Calu3 (cell line): ENCODE results near the gene C4orf36. TPM values are rescaled to one million over a fixed set of nuclear protein-coding genes. Genes with fewer than 3 reads are reported as not detected.

Source experiments
- BruUV-seq: library from RNA; stranded (reverse); fragments of 400-500 nt; replicated peaks from 2 replicates; lab custom pipeline; 2021; lab: Mats Ljungman, UMichigan
- CTCF ChIA-PET: fragments of 300-600 bp; sonication (Branson Sonifier 250); formaldehyde crosslinking; loops from one replicate; lab custom pipeline; 2022; ENCODE audit warnings: antibody characterized with exemption; lab: Charles Lee
- DNase-seq: peaks from one replicate; pipeline ENCODE4 v3.0.0; 2022
- H3K27ac Mint-ChIP-seq: one replicate; pipeline ENCODE4 v1.8.0; 2022; ENCODE audit warnings: mixed read lengths; ENCODE audit not compliant: unreplicated experiment
- H3K27me3 Mint-ChIP-seq: one replicate; pipeline ENCODE4 v1.8.0; 2022; ENCODE audit warnings: mixed read lengths; ENCODE audit not compliant: unreplicated experiment
- H3K36me3 Mint-ChIP-seq: one replicate; pipeline ENCODE4 v1.8.0; 2022; ENCODE audit warnings: mild to moderate bottlenecking, moderate library complexity, mixed read lengths; ENCODE audit not compliant: insufficient read depth, unreplicated experiment
- H3K4me1 Mint-ChIP-seq: one replicate; pipeline ENCODE4 v1.8.0; 2022; ENCODE audit warnings: mild to moderate bottlenecking, low read depth, mixed read lengths; ENCODE audit not compliant: unreplicated experiment
- H3K4me3 Mint-ChIP-seq: one replicate; pipeline ENCODE4 v1.8.0; 2022; ENCODE audit warnings: mild to moderate bottlenecking, low read depth, moderate library complexity, mixed read lengths; ENCODE audit not compliant: unreplicated experiment
- H3K9me3 Mint-ChIP-seq: one replicate; pipeline ENCODE4 v1.8.0; 2022; ENCODE audit warnings: low read depth, mixed read lengths; ENCODE audit not compliant: unreplicated experiment
- intact Hi-C: fragments of 100-400 bp; cut with micrococcal nuclease; formaldehyde crosslinking; loops from one replicate; pipeline ENCODE4 v1.10.0; 2022; ENCODE audit not compliant: unreplicated experiment
- total RNA-seq: library from RNA; stranded (reverse); gene quantifications from 2 replicates; pipeline ENCODE4 v1.2.3, GENCODE V29; 2022
- TF ChIP-seq, protein P1 (sequence below): fragments of 200-600 bp; IDR thresholded peaks from one replicate; pipeline ENCODE4 v1.8.0; 2022; ENCODE audit warnings: antibody characterized with exemption; ENCODE audit not compliant: unreplicated experiment

The C4orf36 gene
- total RNA-seq, 1 experiment from 2014 or later: 1.7 TPM

DNA sequence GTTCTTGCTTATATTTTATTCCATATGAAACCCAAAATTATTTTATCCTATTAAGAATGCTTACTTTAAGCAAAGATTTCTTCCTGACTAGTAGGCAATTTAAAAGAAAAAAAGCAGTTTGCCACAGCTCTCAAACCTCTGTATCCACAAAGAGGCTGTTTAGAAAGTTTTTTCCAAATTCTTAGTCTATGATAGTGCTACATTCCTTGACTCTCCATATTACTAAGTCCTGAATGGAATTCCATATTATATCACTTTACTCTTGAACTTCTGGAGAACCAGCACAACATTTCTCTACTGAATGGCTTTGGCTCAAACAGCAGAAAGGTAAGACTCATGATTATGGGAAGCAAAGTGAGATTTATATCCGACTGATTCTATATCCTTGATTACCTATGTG lies 51.4 kb downstream of the C4orf36 start:
- no TSS peak for BruUV-seq
- H3K27ac Mint-ChIP-seq: no peak overlapping the region
- intact Hi-C loops: no loop called here
- H3K27me3 Mint-ChIP-seq: no peaks in the 10 kb centered on the region
- TF ChIP-seq, protein P1, sequence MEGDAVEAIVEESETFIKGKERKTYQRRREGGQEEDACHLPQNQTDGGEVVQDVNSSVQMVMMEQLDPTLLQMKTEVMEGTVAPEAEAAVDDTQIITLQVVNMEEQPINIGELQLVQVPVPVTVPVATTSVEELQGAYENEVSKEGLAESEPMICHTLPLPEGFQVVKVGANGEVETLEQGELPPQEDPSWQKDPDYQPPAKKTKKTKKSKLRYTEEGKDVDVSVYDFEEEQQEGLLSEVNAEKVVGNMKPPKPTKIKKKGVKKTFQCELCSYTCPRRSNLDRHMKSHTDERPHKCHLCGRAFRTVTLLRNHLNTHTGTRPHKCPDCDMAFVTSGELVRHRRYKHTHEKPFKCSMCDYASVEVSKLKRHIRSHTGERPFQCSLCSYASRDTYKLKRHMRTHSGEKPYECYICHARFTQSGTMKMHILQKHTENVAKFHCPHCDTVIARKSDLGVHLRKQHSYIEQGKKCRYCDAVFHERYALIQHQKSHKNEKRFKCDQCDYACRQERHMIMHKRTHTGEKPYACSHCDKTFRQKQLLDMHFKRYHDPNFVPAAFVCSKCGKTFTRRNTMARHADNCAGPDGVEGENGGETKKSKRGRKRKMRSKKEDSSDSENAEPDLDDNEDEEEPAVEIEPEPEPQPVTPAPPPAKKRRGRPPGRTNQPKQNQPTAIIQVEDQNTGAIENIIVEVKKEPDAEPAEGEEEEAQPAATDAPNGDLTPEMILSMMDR: no peak
- H3K36me3 Mint-ChIP-seq: no peaks in the 10 kb centered on the region
- no peaks in the 10 kb centered on the region for H3K9me3 Mint-ChIP-seq
- no peak overlapping the region for H3K4me3 Mint-ChIP-seq
- no peak for DNase-seq
- CTCF ChIA-PET: no interaction called here
- no peaks in the 10 kb centered on the region for H3K4me1 Mint-ChIP-seq

DNA sequence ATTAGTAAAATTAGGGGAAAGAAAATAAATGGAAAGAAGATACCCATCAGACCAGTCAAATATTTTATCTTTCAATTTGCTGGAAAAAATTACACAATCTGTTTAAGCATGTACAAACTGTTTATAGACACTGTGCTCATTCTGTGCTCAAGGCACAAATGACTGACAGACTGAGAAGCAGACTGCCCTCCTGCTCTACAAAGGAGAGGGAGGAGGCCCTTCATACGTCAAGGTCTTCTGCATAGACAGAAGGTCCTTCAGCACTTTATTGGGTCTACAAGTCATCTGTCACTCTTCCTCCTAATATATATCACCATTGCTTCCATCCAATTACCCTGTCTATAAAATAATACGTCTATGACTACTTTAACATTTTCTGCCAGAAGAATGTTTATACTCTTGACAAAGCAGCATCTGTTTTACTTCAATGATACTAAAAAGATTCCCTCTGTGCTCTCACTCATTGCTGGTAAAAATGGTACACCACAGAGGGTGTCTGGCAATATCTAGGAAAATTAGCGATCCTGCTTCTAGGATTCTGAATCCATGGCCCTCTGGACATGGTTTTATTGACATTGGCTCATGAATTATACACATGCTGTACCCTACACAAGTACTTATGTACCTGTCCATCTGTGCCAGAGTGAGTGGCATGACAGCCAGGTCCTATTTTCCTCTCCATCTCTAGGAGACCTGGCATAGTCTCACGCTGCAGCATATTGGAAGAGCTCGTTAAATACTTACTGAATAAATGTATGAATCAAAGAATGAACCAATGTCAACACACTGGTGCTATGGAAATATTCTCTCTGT lies 54.3 kb downstream of the C4orf36 start:
- CTCF ChIA-PET: interaction anchor here (0.7 kb wide), 1 partner anchor 67 kb away, joined by 5 read pairs; no protein-coding TSS in a partner anchor
- intact Hi-C loops: loop anchor here (10.0 kb wide), 1 partner anchor 57 kb away; the partner anchor contains the start of gene C4orf36
- H3K9me3 Mint-ChIP-seq: no peaks in the 10 kb centered on the region
- DNase-seq: no peak
- TF ChIP-seq, protein P1: no peak
- H3K27me3 Mint-ChIP-seq: no peaks in the 10 kb centered on the region
- no peak overlapping the region for H3K27ac Mint-ChIP-seq
- H3K36me3 Mint-ChIP-seq: no peaks in the 10 kb centered on the region
- BruUV-seq: no TSS peak
- no peaks in the 10 kb centered on the region for H3K4me1 Mint-ChIP-seq
- H3K4me3 Mint-ChIP-seq: no peak overlapping the region

- Mint-ChIP-seq H3K27me3 (no peaks in the 10 kb centered on the region), H3K36me3 (no peaks in the 10 kb centered on the region), H3K4me3 (no peak overlapping the region), H3K9me3 (no peaks in the 10 kb centered on the region), H3K27ac (no peak overlapping the region), H3K4me1 (peaks cover 16% of the 10 kb centered on the region)
- intact Hi-C loops: loop anchor here (10.0 kb wide), 1 partner anchor 59 kb away; the partner anchor contains the start of gene C4orf36
- CTCF ChIA-PET: no interaction called here
- no TSS peak for BruUV-seq
- no peak for DNase-seq
- TF ChIP-seq, protein P1: no peak
These were observed 56.5 kb downstream of the C4orf36 start for GRCh38 chr4:86835677-86836076.

DNA sequence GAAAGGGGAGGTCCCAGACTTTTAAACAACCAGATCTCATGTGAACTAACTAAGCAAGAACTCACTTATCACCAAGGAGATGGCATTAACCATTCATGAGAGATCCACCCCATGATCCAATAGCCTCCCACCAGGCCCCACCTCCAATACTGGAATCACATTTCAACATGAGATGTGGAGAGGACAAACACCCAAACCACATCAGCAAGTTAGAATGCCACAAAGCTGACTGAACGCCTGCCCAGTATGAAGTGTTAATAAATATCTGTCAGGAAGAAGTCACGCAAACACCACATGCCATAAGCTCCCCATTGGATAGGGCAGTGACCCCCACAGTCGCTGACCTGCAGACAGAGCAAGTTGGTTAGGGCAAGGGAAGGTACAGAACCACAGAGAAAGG lies 57.3 kb downstream of the C4orf36 start:
- Mint-ChIP-seq H3K4me3 (no peak overlapping the region), H3K9me3 (no peaks in the 10 kb centered on the region), H3K27ac (no peak overlapping the region), H3K4me1 (peaks cover 16% of the 10 kb centered on the region), H3K36me3 (no peaks in the 10 kb centered on the region), H3K27me3 (no peaks in the 10 kb centered on the region)
- DNase-seq: no peak
- BruUV-seq: no TSS peak
- TF ChIP-seq, protein P1: no peak
- CTCF ChIA-PET: no interaction called here
- intact Hi-C loops: loop anchor here (10.0 kb wide), 1 partner anchor 60 kb away; the partner anchor contains the start of gene C4orf36
